ENCODE results near the gene GKN1. TPM values are rescaled to one million over a fixed set of nuclear protein-coding genes. Genes with fewer than 3 reads are reported as not detected.

Gene GKN1
- polyA plus RNA-seq, 1 donor from 2014 or later, result not detected

- Histone ChIP-seq H3K4me3 (ENCODE audit: low read length) (no peak overlapping the region), H3K79me2 (replicated peaks; ENCODE audit: insufficient read depth, low read length) (peaks cover 87% of the 10 kb centered on the region)
Observed at GRCh38 chr2:69018678-69019095, 44.3 kb downstream of the GKN1 start.

DNA sequence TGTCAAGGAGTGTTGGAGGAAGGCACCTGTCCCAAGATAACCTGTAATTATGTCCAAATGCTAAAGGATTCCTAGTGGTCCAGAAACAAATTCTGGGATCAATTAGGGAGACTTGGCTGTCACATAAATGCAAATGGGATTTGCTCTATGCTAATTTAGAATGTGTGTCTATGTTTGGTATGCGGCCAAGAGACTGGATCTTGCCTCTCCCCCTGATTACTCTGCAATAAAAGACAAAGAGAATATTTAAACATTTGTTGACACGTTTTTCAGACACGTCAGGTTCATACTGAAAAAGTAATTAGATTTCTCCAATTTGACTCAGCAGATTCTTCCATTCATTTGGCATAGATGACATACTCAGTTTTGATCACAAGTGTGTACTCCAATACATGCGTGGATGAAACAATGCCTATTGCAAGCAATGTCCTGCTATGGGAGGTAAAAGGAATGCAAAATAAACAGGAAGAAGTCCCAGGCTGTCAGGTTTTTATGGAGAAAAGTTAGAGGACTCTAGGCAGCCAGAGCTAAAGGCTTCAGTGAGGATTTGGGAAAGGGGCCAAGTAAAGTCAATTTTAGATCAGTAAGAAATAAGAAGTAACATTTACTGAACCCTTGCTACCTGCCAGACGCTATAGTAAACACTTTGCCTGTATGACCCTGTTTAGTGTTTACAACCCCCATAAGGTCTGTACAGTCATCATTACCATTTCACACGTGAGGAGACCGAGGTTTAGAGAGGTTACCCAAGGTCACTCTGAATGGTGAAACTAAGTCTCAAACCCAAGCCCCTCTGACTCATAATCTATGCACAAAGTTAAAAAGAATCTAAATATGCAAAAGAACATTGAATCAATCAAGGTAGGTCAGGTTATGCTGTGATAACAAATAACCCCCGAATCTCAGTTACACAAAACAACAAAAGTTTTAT, 46.3 kb downstream of the GKN1 start:
- no peaks in the 10 kb centered on the region for H4K20me1 ChIP-seq (ENCODE audit: insufficient read depth)
- no peak overlapping the region for H2AFZ ChIP-seq (ENCODE audit: low read depth, low read length)
- no peaks in the 10 kb centered on the region for H3K9me3 ChIP-seq (ENCODE audit: low read length)
- peaks cover 81% of the 10 kb centered on the region for H3K79me2 ChIP-seq (replicated peaks; ENCODE audit: insufficient read depth, low read length)
- no peaks in the 10 kb centered on the region for H3K9me2 ChIP-seq (ENCODE audit: insufficient read depth, low read length)
- no peak overlapping the region for H3K4me2 ChIP-seq (ENCODE audit: low read length)
- no peaks in the 10 kb centered on the region for H3F3A ChIP-seq (ENCODE audit: insufficient read depth, low read length, poor library complexity, severe bottlenecking)
- no peaks in the 10 kb centered on the region for H3K27me3 ChIP-seq (ENCODE audit: insufficient read depth, low read depth, low read length)
- H3K27ac ChIP-seq (ENCODE audit: low read length), result no peak overlapping the region
- H3K4me3 ChIP-seq (ENCODE audit: low read length), result no peak overlapping the region
- no peak overlapping the region for H3K9ac ChIP-seq (ENCODE audit: low read length)
- no peaks in the 10 kb centered on the region for H3K36me3 ChIP-seq (ENCODE audit: insufficient read depth, low read length)
- TF ChIP-seq, protein P1, sequence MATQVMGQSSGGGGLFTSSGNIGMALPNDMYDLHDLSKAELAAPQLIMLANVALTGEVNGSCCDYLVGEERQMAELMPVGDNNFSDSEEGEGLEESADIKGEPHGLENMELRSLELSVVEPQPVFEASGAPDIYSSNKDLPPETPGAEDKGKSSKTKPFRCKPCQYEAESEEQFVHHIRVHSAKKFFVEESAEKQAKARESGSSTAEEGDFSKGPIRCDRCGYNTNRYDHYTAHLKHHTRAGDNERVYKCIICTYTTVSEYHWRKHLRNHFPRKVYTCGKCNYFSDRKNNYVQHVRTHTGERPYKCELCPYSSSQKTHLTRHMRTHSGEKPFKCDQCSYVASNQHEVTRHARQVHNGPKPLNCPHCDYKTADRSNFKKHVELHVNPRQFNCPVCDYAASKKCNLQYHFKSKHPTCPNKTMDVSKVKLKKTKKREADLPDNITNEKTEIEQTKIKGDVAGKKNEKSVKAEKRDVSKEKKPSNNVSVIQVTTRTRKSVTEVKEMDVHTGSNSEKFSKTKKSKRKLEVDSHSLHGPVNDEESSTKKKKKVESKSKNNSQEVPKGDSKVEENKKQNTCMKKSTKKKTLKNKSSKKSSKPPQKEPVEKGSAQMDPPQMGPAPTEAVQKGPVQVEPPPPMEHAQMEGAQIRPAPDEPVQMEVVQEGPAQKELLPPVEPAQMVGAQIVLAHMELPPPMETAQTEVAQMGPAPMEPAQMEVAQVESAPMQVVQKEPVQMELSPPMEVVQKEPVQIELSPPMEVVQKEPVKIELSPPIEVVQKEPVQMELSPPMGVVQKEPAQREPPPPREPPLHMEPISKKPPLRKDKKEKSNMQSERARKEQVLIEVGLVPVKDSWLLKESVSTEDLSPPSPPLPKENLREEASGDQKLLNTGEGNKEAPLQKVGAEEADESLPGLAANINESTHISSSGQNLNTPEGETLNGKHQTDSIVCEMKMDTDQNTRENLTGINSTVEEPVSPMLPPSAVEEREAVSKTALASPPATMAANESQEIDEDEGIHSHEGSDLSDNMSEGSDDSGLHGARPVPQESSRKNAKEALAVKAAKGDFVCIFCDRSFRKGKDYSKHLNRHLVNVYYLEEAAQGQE (IDR thresholded peaks at IDR 0.05; ENCODE audit: borderline replicate concordance), result no peak
- TF ChIP-seq POLR2AphosphoS5 (IDR thresholded peaks at IDR 0.05) (no peak), SMC3 (conservative IDR thresholded peaks at IDR 0.05; ENCODE audit: poor library complexity) (no peak), MXI1 (conservative IDR thresholded peaks at IDR 0.05; ENCODE audit: poor library complexity, severe bottlenecking) (no peak), TAF1 (IDR thresholded peaks at IDR 0.05; ENCODE audit: low read depth) (no peak), EP300 (conservative IDR thresholded peaks at IDR 0.05; ENCODE audit: poor library complexity, severe bottlenecking) (no peak), RAD21 (conservative IDR thresholded peaks at IDR 0.05) (no peak)
- TF ChIP-seq, protein P2, sequence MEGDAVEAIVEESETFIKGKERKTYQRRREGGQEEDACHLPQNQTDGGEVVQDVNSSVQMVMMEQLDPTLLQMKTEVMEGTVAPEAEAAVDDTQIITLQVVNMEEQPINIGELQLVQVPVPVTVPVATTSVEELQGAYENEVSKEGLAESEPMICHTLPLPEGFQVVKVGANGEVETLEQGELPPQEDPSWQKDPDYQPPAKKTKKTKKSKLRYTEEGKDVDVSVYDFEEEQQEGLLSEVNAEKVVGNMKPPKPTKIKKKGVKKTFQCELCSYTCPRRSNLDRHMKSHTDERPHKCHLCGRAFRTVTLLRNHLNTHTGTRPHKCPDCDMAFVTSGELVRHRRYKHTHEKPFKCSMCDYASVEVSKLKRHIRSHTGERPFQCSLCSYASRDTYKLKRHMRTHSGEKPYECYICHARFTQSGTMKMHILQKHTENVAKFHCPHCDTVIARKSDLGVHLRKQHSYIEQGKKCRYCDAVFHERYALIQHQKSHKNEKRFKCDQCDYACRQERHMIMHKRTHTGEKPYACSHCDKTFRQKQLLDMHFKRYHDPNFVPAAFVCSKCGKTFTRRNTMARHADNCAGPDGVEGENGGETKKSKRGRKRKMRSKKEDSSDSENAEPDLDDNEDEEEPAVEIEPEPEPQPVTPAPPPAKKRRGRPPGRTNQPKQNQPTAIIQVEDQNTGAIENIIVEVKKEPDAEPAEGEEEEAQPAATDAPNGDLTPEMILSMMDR (IDR thresholded peaks at IDR 0.05; ENCODE audit: poor library complexity, severe bottlenecking), result no peak

More at GRCh38 chr2:69018678-69019095, 44.3 kb downstream of the GKN1 start:
- Histone ChIP-seq H3K9ac (ENCODE audit: low read length) (no peak overlapping the region), H2AFZ (ENCODE audit: low read depth, low read length) (no peak overlapping the region), H3K9me3 (ENCODE audit: low read length) (no peaks in the 10 kb centered on the region), H3K36me3 (ENCODE audit: insufficient read depth, low read length) (no peaks in the 10 kb centered on the region), H3F3A (ENCODE audit: insufficient read depth, low read length, poor library complexity, severe bottlenecking) (no peaks in the 10 kb centered on the region), H3K27me3 (ENCODE audit: insufficient read depth, low read depth, low read length) (no peaks in the 10 kb centered on the region), H3K27ac (ENCODE audit: low read length) (no peak overlapping the region), H3K9me2 (ENCODE audit: insufficient read depth, low read length) (no peaks in the 10 kb centered on the region), H3K4me2 (ENCODE audit: low read length) (no peak overlapping the region), H4K20me1 (ENCODE audit: insufficient read depth) (no peaks in the 10 kb centered on the region)
- TF ChIP-seq RAD21 (conservative IDR thresholded peaks at IDR 0.05) (no peak), EP300 (conservative IDR thresholded peaks at IDR 0.05; ENCODE audit: poor library complexity, severe bottlenecking) (no peak), TAF1 (IDR thresholded peaks at IDR 0.05; ENCODE audit: low read depth) (no peak), MXI1 (conservative IDR thresholded peaks at IDR 0.05; ENCODE audit: poor library complexity, severe bottlenecking) (no peak), POLR2AphosphoS5 (IDR thresholded peaks at IDR 0.05) (no peak), EZH2 (IDR thresholded peaks at IDR 0.05; ENCODE audit: borderline replicate concordance, insufficient read depth, low read length, poor library complexity, severe bottlenecking) (no peak), SMC3 (conservative IDR thresholded peaks at IDR 0.05; ENCODE audit: poor library complexity) (no peak)
- TF ChIP-seq, protein P2 (IDR thresholded peaks at IDR 0.05; ENCODE audit: poor library complexity, severe bottlenecking), result no peak
- TF ChIP-seq, protein P1 (IDR thresholded peaks at IDR 0.05; ENCODE audit: borderline replicate concordance), result no peak
